H7 (cell line): ENCODE results near the gene WNT3. TPM values are rescaled to one million over a fixed set of nuclear protein-coding genes. Genes with fewer than 3 reads are reported as not detected.
A peak's percentile ranks its signal among the peaks of the same experiment; 100 is the strongest.
"Not testable (repeated sequence)": the region's sequence is repeated elsewhere in the genome, so short reads cannot be mapped to it uniquely, and the experiment has no call there.

Experiments
- DNase-seq: peaks from one replicate; pipeline ENCODE4 v3.0.0; 2012
- H3K27me3 ChIP-seq: 2 replicates; pipeline ENCODE4 v1.6.0; 2011; ENCODE audit warnings: mild to moderate bottlenecking, low read length; ENCODE audit not compliant: control insufficient read depth, insufficient read depth
- H3K36me3 ChIP-seq: replicated peaks from 2 replicates; pipeline ENCODE4 v1.5.1; 2011; ENCODE audit warnings: low read length; ENCODE audit not compliant: control insufficient read depth, insufficient read depth
- H3K4me3 ChIP-seq: 2 replicates; pipeline ENCODE4 v1.5.1; 2011; ENCODE audit warnings: low read depth, mild to moderate bottlenecking, control low read depth, low read length, moderate library complexity; ENCODE audit not compliant: insufficient read depth
- total RNA-seq: library from RNA; depleted of rRNA; stranded (reverse); fragments of >200 nt; shearing (Covaris generic); gene quantifications from 2 replicates; pipeline ENCODE4 v1.2.3, GENCODE V29; 2014

Gene WNT3
- total RNA-seq, 1 experiment from 2014 or later, result 31.9 TPM

- no peaks in the 10 kb centered on the region for H3K36me3 ChIP-seq
- no peak overlapping the region for H3K4me3 ChIP-seq
- H3K27me3 ChIP-seq, result peaks cover 21% of the 10 kb centered on the region; the same call in 1 of the 2 replicates
- DNase-seq, result no peak
Measured at GRCh38 chr17:46774108-46774737, 44.3 kb downstream of the WNT3 start.

DNA sequence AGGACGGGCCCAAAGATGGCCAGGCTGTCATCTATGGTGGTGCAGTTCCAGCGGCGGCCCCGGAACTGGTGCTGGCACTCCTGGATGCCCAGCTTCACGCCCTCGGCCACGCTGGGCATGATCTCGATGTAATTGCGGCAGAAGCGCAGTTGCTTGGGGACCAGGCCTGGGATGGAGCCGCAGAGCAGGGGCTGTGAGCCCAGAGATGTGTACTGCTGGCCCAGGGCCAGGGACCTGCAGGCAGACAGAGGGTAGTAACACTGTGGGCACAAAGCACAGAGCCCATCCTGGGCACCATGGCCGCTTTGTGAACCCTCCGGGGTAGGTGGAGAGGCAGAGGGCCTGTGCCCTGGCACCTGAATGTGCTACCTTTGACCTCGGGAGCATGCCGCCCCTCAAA lies 44.8 kb downstream of the WNT3 start:
- H3K36me3 ChIP-seq, result no peaks in the 10 kb centered on the region
- no peak for DNase-seq
- H3K4me3 ChIP-seq, result no peak overlapping the region
- peaks cover 21% of the 10 kb centered on the region; the same call in 1 of the 2 replicates for H3K27me3 ChIP-seq

- H3K4me3 ChIP-seq, result no peak overlapping the region
- DNase-seq, result peak; percentile 65
- H3K36me3 ChIP-seq, result no peaks in the 10 kb centered on the region
- peaks cover 21% of the 10 kb centered on the region; the same call in 1 of the 2 replicates for H3K27me3 ChIP-seq
Measured at GRCh38 chr17:46773221-46773605, 45.3 kb downstream of the WNT3 start.

- H3K36me3 ChIP-seq, result no peaks in the 10 kb centered on the region
- DNase-seq, result peak; percentile 90
- H3K27me3 ChIP-seq, result peaks cover 21% of the 10 kb centered on the region; the same call in 1 of the 2 replicates
- peak overlapping the region; percentile 51 for H3K4me3 ChIP-seq
Measured at GRCh38 chr17:46772475-46773220, 45.8 kb downstream of the WNT3 start.

GRCh38 chr17:46771561-46772474 lies 46.7 kb downstream of the WNT3 start:
- peak; percentile 91 for DNase-seq

GRCh38 chr17:46770818-46771560 lies 47.5 kb downstream of the WNT3 start:
- peak overlapping the region; percentile 36 for H3K4me3 ChIP-seq
- H3K27me3 ChIP-seq, result peaks cover 19% of the 10 kb centered on the region; the same call in 1 of the 2 replicates
- peak; percentile 72 for DNase-seq
- no peaks in the 10 kb centered on the region for H3K36me3 ChIP-seq

More at GRCh38 chr17:46771561-46772474, 46.7 kb downstream of the WNT3 start:
- Histone ChIP-seq H3K36me3 (no peaks in the 10 kb centered on the region), H3K27me3 (peaks cover 19% of the 10 kb centered on the region; the same call in 1 of the 2 replicates), H3K4me3 (peak overlapping the region; percentile 51)

DNA sequence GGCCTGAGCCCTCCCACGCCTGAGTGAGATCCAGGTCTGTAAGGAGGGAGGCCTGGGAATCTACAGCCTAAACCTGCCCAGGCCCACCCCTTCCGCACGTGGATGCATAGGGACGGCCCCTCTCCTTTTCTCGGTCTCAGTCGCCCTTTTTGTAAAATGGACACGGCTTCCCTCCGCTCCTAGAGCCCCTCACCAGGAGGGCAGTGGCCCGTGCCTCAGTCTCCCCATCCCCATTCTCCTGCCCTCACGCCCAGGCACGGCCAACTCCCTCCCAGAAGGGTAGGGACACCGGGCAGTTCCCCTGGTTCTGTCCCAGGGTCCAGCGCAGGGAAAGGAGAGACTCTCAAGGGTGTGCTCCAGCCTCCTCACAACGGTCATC lies 48.1 kb downstream of the WNT3 start:
- peak; percentile 69 for DNase-seq
- H3K36me3 ChIP-seq, result no peaks in the 10 kb centered on the region
- peaks cover 19% of the 10 kb centered on the region; the same call in 1 of the 2 replicates for H3K27me3 ChIP-seq
- H3K4me3 ChIP-seq, result peak overlapping the region; percentile 36; the same call in 1 of the 2 replicates

- Histone ChIP-seq H3K36me3 (no peaks in the 10 kb centered on the region; the same call in 1 of the 2 replicates), H3K27me3 (peaks cover 14% of the 10 kb centered on the region; the same call in 1 of the 2 replicates), H3K4me3 (no peak overlapping the region)
- DNase-seq, result peak; percentile 55
Measured at GRCh38 chr17:46769531-46770438, 48.7 kb downstream of the WNT3 start.

DNA sequence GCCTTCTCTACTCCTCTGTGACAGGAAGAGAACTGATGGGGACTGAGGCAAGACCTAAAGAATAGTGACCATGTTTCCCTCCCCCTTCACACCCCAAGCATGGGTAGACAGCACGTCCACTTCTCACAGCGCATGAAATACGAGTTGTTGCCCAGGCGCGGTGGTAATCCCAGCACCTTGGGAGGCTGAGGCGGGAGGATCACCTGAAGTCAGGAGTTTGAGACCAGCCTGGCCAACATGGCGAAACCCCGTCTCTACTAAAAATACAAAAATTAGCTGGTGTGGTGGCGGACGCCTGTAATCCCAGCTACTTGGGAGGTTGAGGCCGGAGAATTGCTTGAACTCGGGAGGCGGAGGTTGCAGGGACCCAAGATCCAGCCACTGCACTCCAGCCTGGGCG lies 49.6 kb downstream of the WNT3 start:
- not testable (repeated sequence) for H3K36me3 ChIP-seq, H3K27me3 ChIP-seq, H3K4me3 ChIP-seq, DNase-seq

DNA sequence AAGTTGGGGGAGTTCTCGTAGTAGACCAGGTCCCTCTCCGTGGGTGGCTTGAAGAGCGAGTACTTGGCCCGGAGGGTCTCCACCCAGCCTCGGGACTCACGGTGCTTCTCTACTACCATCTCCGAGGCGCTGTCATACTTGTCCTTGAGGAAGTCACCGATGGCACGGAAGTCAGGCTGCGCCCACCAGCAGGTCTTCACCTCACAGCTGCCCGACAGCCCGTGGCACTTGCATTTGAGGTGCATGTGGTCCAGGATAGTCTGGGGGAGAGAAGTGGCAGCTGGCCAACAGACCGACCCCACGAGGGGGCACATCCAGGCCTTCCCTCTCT lies 50.0 kb downstream of the WNT3 start:
- peaks cover 4% of the 10 kb centered on the region; the same call in 1 of the 2 replicates for H3K27me3 ChIP-seq
- H3K4me3 ChIP-seq, result no peak overlapping the region
- peak; percentile 19 for DNase-seq
- H3K36me3 ChIP-seq, result no peaks in the 10 kb centered on the region; the same call in 1 of the 2 replicates

GRCh38 chr17:46766493-46767491 lies 51.7 kb downstream of the WNT3 start:
- Histone ChIP-seq H3K36me3 (no peaks in the 10 kb centered on the region; the same call in 1 of the 2 replicates), H3K27me3 (peaks cover 4% of the 10 kb centered on the region; the same call in 1 of the 2 replicates), H3K4me3 (no peak overlapping the region)
- peak; percentile 52 for DNase-seq

GRCh38 chr17:46765453-46765852 lies 53.0 kb downstream of the WNT3 start:
- Histone ChIP-seq H3K27me3 (peaks cover 4% of the 10 kb centered on the region; the same call in 1 of the 2 replicates), H3K4me3 (no peak overlapping the region), H3K36me3 (no peaks in the 10 kb centered on the region; the same call in 1 of the 2 replicates)
- DNase-seq, result peak; percentile 57
